HEK293 (cell line): ENCODE measurements around the gene ZNF532.

Source experiments
- CTCF ChIA-PET: fragments of 350-600 bp; formaldehyde crosslinking; extraction: SDS; loops from one replicate; lab custom pipeline; 2021; ENCODE audit warnings: antibody characterized with exemption; lab: Yijun Ruan, JAX
- POLR2A ChIA-PET: fragments of 300-600 bp; formaldehyde crosslinking; extraction: SDS; loops from one replicate; lab custom pipeline; 2020; ENCODE audit warnings: antibody characterized with exemption, inconsistent platforms; lab: Yijun Ruan, JAX
- H3K27ac ChIP-seq: fragments of 200-500 bp; sonication (Bioruptor generic); 2 replicates; pipeline ENCODE4 v1.5.1; 2014; ENCODE audit warnings: low read depth, low read length, control low read depth, inconsistent platforms; ENCODE audit errors: extremely low read depth
- H3K36me3 ChIP-seq, 2 experiments: fragments of 200-500 bp in 1 of 2; sonication (Bioruptor generic) in 1 of 2; 1 replicate in 1 of 2; 2 replicates in 1 of 2; pipeline ENCODE4 v1.5.1; 2014 to 2017; ENCODE audit warnings: inconsistent platforms in 2 of 2, low read length in 2 of 2; ENCODE audit not compliant: control insufficient read depth in 2 of 2, insufficient read depth in 1 of 2
- H3K4me1 ChIP-seq: fragments of 200-500 bp; sonication (Bioruptor generic); 2 replicates; pipeline ENCODE4 v1.5.1; 2014; ENCODE audit warnings: mild to moderate bottlenecking, low read length, inconsistent platforms; ENCODE audit not compliant: control insufficient read depth, insufficient read depth
- H3K4me3 ChIP-seq: 2 replicates; pipeline ENCODE4 v1.5.1; 2011; ENCODE audit warnings: low read depth, mild to moderate bottlenecking, control low read depth, low read length, moderate library complexity
- H3K9me3 ChIP-seq: fragments of 200-500 bp; sonication (Bioruptor generic); 2 replicates; pipeline ENCODE4 v1.5.1; 2014; ENCODE audit warnings: low read depth, low read length, inconsistent platforms; ENCODE audit not compliant: control insufficient read depth, insufficient read depth
- KLF1 ChIP-seq: fragments of 450-650 bp; formaldehyde crosslinking; IDR thresholded peaks from 2 replicates; pipeline ENCODE4 v1.5.1; 2016; ENCODE audit warnings: missing biosample characterization, missing genetic modification characterization
- RBAK ChIP-seq: fragments of 450-650 bp; formaldehyde crosslinking; IDR thresholded peaks from 2 replicates; pipeline ENCODE4 v1.5.1; 2016; ENCODE audit warnings: missing biosample characterization, missing genetic modification characterization
- SCRT2 ChIP-seq: fragments of 450-650 bp; formaldehyde crosslinking; IDR thresholded peaks from 2 replicates; pipeline ENCODE4 v1.5.1; 2016; ENCODE audit warnings: missing biosample characterization, missing genetic modification characterization
- SP3 ChIP-seq: fragments of 450-650 bp; formaldehyde crosslinking; IDR thresholded peaks from 2 replicates; pipeline ENCODE4 v1.5.1; 2016; ENCODE audit warnings: missing biosample characterization, missing genetic modification characterization
- ZBTB20 ChIP-seq: fragments of 450-650 bp; formaldehyde crosslinking; IDR thresholded peaks from 2 replicates; pipeline ENCODE4 v1.5.1; 2016; ENCODE audit warnings: missing biosample characterization, missing genetic modification characterization
- ZEB2 ChIP-seq: fragments of 450-650 bp; formaldehyde crosslinking; IDR thresholded peaks from 2 replicates; pipeline ENCODE4 v1.5.1; 2016; ENCODE audit warnings: missing biosample characterization, missing genetic modification characterization
- ZFHX2 ChIP-seq: fragments of 450-650 bp; formaldehyde crosslinking; conservative IDR thresholded peaks from 2 replicates; pipeline ENCODE4 v1.5.1; 2016; ENCODE audit warnings: missing biosample characterization, missing genetic modification characterization
- ZNF121 ChIP-seq: fragments of 450-650 bp; formaldehyde crosslinking; IDR thresholded peaks from 2 replicates; pipeline ENCODE4 v1.5.1; 2016; ENCODE audit warnings: missing biosample characterization, missing genetic modification characterization
- ZNF132 ChIP-seq: fragments of 450-650 bp; formaldehyde crosslinking; IDR thresholded peaks from 2 replicates; pipeline ENCODE4 v1.5.1; 2017; ENCODE audit warnings: missing biosample characterization, missing genetic modification characterization, borderline replicate concordance
- ZNF157 ChIP-seq: fragments of 450-650 bp; formaldehyde crosslinking; IDR thresholded peaks from 2 replicates; pipeline ENCODE4 v1.5.1; 2016; ENCODE audit warnings: missing biosample characterization, missing genetic modification characterization
- ZNF16 ChIP-seq: fragments of 450-650 bp; formaldehyde crosslinking; IDR thresholded peaks from 2 replicates; pipeline ENCODE4 v1.5.1; 2016; ENCODE audit warnings: low read depth, missing biosample characterization, missing genetic modification characterization
- ZNF37A ChIP-seq: fragments of 450-650 bp; IDR thresholded peaks from 2 replicates; pipeline ENCODE4 v1.5.1; 2018; ENCODE audit warnings: missing biosample characterization, missing genetic modification characterization
- ZNF521 ChIP-seq: fragments of 450-650 bp; formaldehyde crosslinking; IDR thresholded peaks from 2 replicates; pipeline ENCODE4 v1.5.1; 2017; ENCODE audit warnings: missing biosample characterization, mild to moderate bottlenecking, missing genetic modification characterization
- ZNF529 ChIP-seq: fragments of 450-650 bp; formaldehyde crosslinking; IDR thresholded peaks from 2 replicates; pipeline ENCODE4 v1.5.1; 2017; ENCODE audit warnings: missing genetic modification characterization, missing biosample characterization; ENCODE audit not compliant: insufficient replicate concordance
- ZNF701 ChIP-seq: fragments of 450-650 bp; formaldehyde crosslinking; IDR thresholded peaks from 2 replicates; pipeline ENCODE4 v1.5.1; 2016; ENCODE audit warnings: missing biosample characterization, missing genetic modification characterization
- TF ChIP-seq, protein P1 (sequence below): fragments of 450-650 bp; formaldehyde crosslinking; IDR thresholded peaks from 2 replicates; pipeline ENCODE4 v1.5.1; 2016; ENCODE audit warnings: missing biosample characterization, missing genetic modification characterization
- TF ChIP-seq, protein P2 (sequence below): fragments of 450-650 bp; formaldehyde crosslinking; IDR thresholded peaks from 2 replicates; pipeline ENCODE4 v1.5.1; 2017; ENCODE audit warnings: missing biosample characterization, missing genetic modification characterization
- TF ChIP-seq, protein P3 (sequence below): fragments of 450-650 bp; IDR thresholded peaks from 2 replicates; pipeline ENCODE4 v1.5.1; 2018; ENCODE audit warnings: missing biosample characterization, mild to moderate bottlenecking, missing genetic modification characterization
- TF ChIP-seq, protein P4 (sequence below): fragments of 450-650 bp; formaldehyde crosslinking; IDR thresholded peaks from 2 replicates; pipeline ENCODE4 v1.5.1; 2017; ENCODE audit warnings: missing biosample characterization, missing genetic modification characterization
- TF ChIP-seq, protein P5 (sequence below): fragments of 450-650 bp; formaldehyde crosslinking; IDR thresholded peaks from 2 replicates; pipeline ENCODE4 v1.5.0; 2017; ENCODE audit warnings: missing biosample characterization, missing genetic modification characterization, borderline replicate concordance
- TF ChIP-seq, protein P6 (sequence below): fragments of 450-650 bp; formaldehyde crosslinking; conservative IDR thresholded peaks from 2 replicates; pipeline ENCODE4 v1.5.1; 2016; ENCODE audit warnings: low read depth, missing biosample characterization, missing genetic modification characterization

Gene ZNF532

DNA sequence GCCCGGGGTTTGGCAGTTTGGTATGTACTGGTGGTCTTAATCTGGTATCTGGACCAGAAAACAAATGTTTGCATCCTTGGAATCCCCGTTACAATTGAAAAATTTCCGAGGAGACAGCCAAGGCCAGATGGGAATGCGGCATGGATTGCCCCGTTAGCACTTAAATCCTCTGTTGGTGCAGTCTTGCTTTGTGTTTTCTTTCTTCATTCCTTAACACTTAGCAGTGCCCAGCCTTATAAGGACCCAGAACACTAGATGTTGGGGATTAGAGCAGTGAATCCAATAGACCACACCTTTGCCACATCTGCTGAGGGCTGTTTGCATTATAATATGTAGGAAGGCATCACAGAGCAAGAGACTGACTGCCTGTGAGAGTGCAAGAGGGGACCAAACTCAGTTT is 12.8 kb upstream of the ZNF532 start (continued):
- TF ChIP-seq ZBTB20: no peak

DNA sequence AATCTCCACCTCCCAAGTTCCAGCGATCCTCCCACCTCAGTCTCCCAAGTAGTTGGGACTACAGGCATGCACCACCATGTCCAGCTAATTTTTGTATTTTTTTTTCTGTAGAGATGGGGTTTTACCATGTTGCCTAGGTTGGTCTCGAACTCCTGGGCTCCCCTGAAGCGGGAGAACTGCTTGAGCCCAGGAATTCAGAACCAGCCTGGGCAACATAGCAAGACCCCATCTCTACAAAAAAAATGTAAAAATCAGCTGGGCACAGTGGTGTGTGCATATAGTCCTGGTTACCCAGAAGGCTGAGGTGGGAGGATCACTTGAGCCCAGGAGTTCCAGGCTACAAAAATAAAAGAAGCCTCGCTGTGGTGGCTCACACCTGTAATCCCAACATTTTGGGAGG is 12.0 kb upstream of the ZNF532 start:
- Histone ChIP-seq H3K9me3 (no peaks in the 10 kb centered on the region), H3K4me3 (no peak overlapping the region), H3K4me1 (no peaks in the 10 kb centered on the region; the same call in 1 of the 2 replicates), H3K27ac (no peak overlapping the region), H3K36me3 (no peaks in the 10 kb centered on the region)
- POLR2A ChIA-PET: no interaction called here
- TF ChIP-seq ZNF132 (tag by site-specific recombination) (no peak), ZNF121 (tag by site-specific recombination) (0 out of 2 replicates have a peak, but pooled peaks have one; percentile 58)
- CTCF ChIA-PET: no interaction called here

DNA sequence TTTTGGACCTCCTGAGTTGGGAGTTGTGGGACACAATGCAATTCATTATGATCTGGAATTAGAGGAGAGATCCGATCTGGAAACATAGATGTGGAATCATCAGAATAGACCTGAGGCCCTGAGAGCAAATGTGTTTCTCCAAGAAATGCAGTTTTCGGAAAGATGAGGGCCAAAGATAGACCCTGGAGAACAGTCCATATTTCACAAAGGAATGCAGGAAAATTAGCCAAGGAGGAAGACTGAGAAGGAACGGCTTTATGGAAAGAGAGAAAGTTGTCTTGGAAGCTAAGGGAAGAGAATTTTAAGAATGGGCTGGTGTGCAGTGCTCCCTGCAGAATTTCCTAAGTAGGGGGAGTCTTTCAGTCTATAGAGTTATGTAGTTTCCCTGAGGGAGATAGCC is 11.1 kb upstream of the ZNF532 start:
- no peak overlapping the region for H3K27ac ChIP-seq
- POLR2A ChIA-PET: no interaction called here
- H3K4me1 ChIP-seq: no peaks in the 10 kb centered on the region; the same call in 1 of the 2 replicates
- H3K36me3 ChIP-seq: no peaks in the 10 kb centered on the region
- no peak overlapping the region for H3K4me3 ChIP-seq
- no peaks in the 10 kb centered on the region for H3K9me3 ChIP-seq
- TF ChIP-seq, protein P1, sequence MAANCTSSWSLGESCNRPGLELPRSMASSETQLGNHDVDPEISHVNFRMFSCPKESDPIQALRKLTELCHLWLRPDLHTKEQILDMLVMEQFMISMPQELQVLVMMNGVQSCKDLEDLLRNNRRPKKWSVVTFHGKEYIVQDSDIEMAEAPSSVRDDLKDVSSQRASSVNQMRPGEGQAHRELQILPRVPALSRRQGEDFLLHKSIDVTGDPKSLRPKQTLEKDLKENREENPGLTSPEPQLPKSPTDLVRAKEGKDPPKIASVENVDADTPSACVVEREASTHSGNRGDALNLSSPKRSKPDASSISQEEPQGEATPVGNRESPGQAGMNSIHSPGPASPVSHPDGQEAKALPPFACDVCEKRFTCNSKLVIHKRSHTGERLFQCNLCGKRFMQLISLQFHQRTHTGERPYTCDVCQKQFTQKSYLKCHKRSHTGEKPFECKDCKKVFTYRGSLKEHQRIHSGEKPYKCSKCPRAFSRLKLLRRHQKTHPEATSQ (tag by site-specific recombination): no peak
- TF ChIP-seq KLF1 (tag by site-specific recombination) (no peak), ZNF701 (tag by site-specific recombination) (no peak), SCRT2 (no peak), ZNF157 (tag by site-specific recombination) (no peak), ZFHX2 (tag by site-specific recombination) (no peak), RBAK (tag by site-specific recombination) (no peak), ZNF521 (tag by site-specific recombination) (no peak), ZEB2 (tag by site-specific recombination) (no peak), ZNF37A (tag by site-specific recombination) (no peak), SP3 (no peak), ZNF529 (tag by site-specific recombination) (no peak), ZNF16 (tag by site-specific recombination) (no peak)
- TF ChIP-seq, protein P2, sequence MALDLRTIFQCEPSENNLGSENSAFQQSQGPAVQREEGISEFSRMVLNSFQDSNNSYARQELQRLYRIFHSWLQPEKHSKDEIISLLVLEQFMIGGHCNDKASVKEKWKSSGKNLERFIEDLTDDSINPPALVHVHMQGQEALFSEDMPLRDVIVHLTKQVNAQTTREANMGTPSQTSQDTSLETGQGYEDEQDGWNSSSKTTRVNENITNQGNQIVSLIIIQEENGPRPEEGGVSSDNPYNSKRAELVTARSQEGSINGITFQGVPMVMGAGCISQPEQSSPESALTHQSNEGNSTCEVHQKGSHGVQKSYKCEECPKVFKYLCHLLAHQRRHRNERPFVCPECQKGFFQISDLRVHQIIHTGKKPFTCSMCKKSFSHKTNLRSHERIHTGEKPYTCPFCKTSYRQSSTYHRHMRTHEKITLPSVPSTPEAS (tag by site-specific recombination): no peak
- TF ChIP-seq, protein P3, sequence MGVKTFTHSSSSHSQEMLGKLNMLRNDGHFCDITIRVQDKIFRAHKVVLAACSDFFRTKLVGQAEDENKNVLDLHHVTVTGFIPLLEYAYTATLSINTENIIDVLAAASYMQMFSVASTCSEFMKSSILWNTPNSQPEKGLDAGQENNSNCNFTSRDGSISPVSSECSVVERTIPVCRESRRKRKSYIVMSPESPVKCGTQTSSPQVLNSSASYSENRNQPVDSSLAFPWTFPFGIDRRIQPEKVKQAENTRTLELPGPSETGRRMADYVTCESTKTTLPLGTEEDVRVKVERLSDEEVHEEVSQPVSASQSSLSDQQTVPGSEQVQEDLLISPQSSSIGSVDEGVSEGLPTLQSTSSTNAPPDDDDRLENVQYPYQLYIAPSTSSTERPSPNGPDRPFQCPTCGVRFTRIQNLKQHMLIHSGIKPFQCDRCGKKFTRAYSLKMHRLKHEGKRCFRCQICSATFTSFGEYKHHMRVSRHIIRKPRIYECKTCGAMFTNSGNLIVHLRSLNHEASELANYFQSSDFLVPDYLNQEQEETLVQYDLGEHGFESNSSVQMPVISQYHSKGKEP (tag by site-specific recombination): no peak
- TF ChIP-seq, protein P4, sequence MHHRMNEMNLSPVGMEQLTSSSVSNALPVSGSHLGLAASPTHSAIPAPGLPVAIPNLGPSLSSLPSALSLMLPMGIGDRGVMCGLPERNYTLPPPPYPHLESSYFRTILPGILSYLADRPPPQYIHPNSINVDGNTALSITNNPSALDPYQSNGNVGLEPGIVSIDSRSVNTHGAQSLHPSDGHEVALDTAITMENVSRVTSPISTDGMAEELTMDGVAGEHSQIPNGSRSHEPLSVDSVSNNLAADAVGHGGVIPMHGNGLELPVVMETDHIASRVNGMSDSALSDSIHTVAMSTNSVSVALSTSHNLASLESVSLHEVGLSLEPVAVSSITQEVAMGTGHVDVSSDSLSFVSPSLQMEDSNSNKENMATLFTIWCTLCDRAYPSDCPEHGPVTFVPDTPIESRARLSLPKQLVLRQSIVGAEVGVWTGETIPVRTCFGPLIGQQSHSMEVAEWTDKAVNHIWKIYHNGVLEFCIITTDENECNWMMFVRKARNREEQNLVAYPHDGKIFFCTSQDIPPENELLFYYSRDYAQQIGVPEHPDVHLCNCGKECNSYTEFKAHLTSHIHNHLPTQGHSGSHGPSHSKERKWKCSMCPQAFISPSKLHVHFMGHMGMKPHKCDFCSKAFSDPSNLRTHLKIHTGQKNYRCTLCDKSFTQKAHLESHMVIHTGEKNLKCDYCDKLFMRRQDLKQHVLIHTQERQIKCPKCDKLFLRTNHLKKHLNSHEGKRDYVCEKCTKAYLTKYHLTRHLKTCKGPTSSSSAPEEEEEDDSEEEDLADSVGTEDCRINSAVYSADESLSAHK (tag by site-specific recombination): no peak
- TF ChIP-seq, protein P5, sequence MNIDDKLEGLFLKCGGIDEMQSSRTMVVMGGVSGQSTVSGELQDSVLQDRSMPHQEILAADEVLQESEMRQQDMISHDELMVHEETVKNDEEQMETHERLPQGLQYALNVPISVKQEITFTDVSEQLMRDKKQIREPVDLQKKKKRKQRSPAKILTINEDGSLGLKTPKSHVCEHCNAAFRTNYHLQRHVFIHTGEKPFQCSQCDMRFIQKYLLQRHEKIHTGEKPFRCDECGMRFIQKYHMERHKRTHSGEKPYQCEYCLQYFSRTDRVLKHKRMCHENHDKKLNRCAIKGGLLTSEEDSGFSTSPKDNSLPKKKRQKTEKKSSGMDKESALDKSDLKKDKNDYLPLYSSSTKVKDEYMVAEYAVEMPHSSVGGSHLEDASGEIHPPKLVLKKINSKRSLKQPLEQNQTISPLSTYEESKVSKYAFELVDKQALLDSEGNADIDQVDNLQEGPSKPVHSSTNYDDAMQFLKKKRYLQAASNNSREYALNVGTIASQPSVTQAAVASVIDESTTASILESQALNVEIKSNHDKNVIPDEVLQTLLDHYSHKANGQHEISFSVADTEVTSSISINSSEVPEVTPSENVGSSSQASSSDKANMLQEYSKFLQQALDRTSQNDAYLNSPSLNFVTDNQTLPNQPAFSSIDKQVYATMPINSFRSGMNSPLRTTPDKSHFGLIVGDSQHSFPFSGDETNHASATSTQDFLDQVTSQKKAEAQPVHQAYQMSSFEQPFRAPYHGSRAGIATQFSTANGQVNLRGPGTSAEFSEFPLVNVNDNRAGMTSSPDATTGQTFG: no peak
- TF ChIP-seq, protein P6, sequence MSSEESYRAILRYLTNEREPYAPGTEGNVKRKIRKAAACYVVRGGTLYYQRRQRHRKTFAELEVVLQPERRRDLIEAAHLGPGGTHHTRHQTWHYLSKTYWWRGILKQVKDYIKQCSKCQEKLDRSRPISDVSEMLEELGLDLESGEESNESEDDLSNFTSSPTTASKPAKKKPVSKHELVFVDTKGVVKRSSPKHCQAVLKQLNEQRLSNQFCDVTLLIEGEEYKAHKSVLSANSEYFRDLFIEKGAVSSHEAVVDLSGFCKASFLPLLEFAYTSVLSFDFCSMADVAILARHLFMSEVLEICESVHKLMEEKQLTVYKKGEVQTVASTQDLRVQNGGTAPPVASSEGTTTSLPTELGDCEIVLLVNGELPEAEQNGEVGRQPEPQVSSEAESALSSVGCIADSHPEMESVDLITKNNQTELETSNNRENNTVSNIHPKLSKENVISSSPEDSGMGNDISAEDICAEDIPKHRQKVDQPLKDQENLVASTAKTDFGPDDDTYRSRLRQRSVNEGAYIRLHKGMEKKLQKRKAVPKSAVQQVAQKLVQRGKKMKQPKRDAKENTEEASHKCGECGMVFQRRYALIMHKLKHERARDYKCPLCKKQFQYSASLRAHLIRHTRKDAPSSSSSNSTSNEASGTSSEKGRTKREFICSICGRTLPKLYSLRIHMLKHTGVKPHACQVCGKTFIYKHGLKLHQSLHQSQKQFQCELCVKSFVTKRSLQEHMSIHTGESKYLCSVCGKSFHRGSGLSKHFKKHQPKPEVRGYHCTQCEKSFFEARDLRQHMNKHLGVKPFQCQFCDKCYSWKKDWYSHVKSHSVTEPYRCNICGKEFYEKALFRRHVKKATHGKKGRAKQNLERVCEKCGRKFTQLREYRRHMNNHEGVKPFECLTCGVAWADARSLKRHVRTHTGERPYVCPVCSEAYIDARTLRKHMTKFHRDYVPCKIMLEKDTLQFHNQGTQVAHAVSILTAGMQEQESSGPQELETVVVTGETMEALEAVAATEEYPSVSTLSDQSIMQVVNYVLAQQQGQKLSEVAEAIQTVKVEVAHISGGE (tag by site-specific recombination): no peak
- TF ChIP-seq, all 188 proteins: peak for 0
- CTCF ChIA-PET: no interaction called here
